ENCODE measurements around the gene NF2. TPM values are rescaled to one million over a fixed set of nuclear protein-coding genes. Genes with fewer than 3 reads are reported as not detected.

The NF2 gene
- total and polyA plus RNA-seq, 10 of the 15 experiments (the other 5 are each of a cell fraction or from before 2014, with no cell fraction given): 2.2 to 49.8 (median 22.5) TPM

- TF ChIP-seq CUX1 (IDR thresholded peaks at IDR 0.05; ENCODE audit: insufficient replicate concordance, low read depth, low read length) (no peak), KLF5 (IDR thresholded peaks at IDR 0.05; ENCODE audit: partially characterized antibody) (no peak), TAF1 (IDR thresholded peaks at IDR 0.05; ENCODE audit: borderline replicate concordance, low read depth, low read length) (no peak), YBX1 (IDR thresholded peaks at IDR 0.05) (no peak), FOXM1 (IDR thresholded peaks at IDR 0.05; ENCODE audit: low read depth, low read length) (no peak), TCF3 (IDR thresholded peaks at IDR 0.05; ENCODE audit: borderline replicate concordance, insufficient read depth, low read depth, low read length) (no peak), RB1 (IDR thresholded peaks at IDR 0.05; ENCODE audit: borderline replicate concordance) (no peak), RAD51 (IDR thresholded peaks at IDR 0.05) (no peak), ZNF217 (IDR thresholded peaks at IDR 0.05) (no peak), ZBTB33 (IDR thresholded peaks at IDR 0.05) (no peak), NFXL1 (IDR thresholded peaks at IDR 0.05; ENCODE audit: borderline replicate concordance) (no peak)
- TF ChIP-seq, protein P1, sequence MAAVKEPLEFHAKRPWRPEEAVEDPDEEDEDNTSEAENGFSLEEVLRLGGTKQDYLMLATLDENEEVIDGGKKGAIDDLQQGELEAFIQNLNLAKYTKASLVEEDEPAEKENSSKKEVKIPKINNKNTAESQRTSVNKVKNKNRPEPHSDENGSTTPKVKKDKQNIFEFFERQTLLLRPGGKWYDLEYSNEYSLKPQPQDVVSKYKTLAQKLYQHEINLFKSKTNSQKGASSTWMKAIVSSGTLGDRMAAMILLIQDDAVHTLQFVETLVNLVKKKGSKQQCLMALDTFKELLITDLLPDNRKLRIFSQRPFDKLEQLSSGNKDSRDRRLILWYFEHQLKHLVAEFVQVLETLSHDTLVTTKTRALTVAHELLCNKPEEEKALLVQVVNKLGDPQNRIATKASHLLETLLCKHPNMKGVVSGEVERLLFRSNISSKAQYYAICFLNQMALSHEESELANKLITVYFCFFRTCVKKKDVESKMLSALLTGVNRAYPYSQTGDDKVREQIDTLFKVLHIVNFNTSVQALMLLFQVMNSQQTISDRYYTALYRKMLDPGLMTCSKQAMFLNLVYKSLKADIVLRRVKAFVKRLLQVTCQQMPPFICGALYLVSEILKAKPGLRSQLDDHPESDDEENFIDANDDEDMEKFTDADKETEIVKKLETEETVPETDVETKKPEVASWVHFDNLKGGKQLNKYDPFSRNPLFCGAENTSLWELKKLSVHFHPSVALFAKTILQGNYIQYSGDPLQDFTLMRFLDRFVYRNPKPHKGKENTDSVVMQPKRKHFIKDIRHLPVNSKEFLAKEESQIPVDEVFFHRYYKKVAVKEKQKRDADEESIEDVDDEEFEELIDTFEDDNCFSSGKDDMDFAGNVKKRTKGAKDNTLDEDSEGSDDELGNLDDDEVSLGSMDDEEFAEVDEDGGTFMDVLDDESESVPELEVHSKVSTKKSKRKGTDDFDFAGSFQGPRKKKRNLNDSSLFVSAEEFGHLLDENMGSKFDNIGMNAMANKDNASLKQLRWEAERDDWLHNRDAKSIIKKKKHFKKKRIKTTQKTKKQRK (IDR thresholded peaks at IDR 0.05; ENCODE audit: low read depth, low read length): no peak
Observed at GRCh38 chr22:29633514-29634312, 30.3 kb downstream of the NF2 start (continued).

Data from GM12878 (cell line).